ENCODE measurements around the gene ANKMY1. TPM values are rescaled to one million over a fixed set of nuclear protein-coding genes. Genes with fewer than 3 reads are reported as not detected.

Gene ANKMY1
- total and polyA plus RNA-seq, 2 of the 13 experiments (the other 11 are each of a cell fraction or from before 2014, with no cell fraction given) = 11.7 to 18.8 TPM

DNA sequence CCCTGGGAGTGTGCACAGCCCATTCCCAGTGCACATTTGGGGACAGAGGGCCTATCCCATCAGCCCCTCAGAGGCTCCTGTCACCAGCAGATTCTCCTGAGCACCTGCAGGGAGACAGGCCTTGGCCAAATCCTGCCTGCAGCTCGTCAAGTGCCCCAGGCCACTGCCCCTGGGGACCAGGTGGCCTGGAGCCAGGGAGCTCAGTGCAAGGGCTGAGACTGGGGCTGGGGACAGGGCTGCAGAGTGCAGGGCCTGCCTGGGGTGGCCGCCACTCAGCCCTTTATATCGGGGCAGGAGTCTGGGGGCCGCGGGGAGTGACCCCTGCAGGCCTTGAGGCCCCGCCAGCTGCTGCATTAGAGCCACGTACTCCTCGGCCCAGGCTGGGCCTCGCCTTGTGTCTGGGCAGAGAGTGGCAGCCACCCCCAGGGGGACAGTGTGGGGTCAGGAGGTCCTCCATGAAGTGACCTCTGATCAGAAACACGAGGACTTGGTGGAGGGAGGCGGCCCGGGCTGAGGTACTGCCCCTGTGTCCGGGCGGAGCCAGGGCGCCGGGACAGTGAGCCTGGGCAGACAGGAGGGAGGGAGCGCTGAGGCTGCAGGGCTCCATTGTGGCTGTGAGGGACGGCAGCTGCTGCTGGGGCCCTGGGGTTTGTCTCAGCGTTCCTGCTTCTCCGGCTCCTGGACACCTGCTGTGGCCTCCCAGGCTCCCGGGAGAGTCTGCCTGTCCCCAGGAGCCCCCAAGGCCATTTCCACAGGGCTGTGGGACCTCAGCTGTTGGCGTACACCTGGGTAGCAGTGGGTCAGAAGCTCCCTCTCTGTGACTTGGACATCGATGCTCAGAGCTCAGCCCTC, 98.2 kb downstream of the ANKMY1 start:
- DNase-seq (ENCODE audit: low spot score) = no peak
- intact Hi-C loops (cut with micrococcal nuclease; ENCODE audit: unreplicated experiment) = no loop called here
- TF ChIP-seq PTBP1 (IDR thresholded peaks at IDR 0.05; ENCODE audit: low read depth, low read length, poor library complexity, severe bottlenecking) (peak; percentile 54), MATR3 (CRISPR knock-in tag; IDR thresholded peaks at IDR 0.05) (0 out of 2 replicates have a peak, but pooled peaks have one; percentile 19), ZNF724P (CRISPR knock-in tag; IDR thresholded peaks at IDR 0.05; ENCODE audit: borderline replicate concordance) (0 out of 2 replicates have a peak, but pooled peaks have one; percentile 16), ISX (CRISPR knock-in tag; conservative IDR thresholded peaks at IDR 0.05) (no peak), MEIS1 (CRISPR knock-in tag; IDR thresholded peaks at IDR 0.05; ENCODE audit: borderline replicate concordance) (no peak), ZFP90 (CRISPR knock-in tag; IDR thresholded peaks at IDR 0.05; ENCODE audit: borderline replicate concordance) (no peak; the same call in 1 of the 2 replicates), RFX3 (CRISPR knock-in tag; IDR thresholded peaks at IDR 0.05) (no peak), PHF21A (CRISPR knock-in tag; IDR thresholded peaks at IDR 0.05) (peak; percentile 45; the same call in 1 of the 2 replicates), FOXC1 (CRISPR knock-in tag; IDR thresholded peaks at IDR 0.05; ENCODE audit: borderline replicate concordance) (0 out of 2 replicates have a peak, but pooled peaks have one; percentile 46), NR2F1 (CRISPR knock-in tag; IDR thresholded peaks at IDR 0.05) (peak in 1 of 2 experiments; percentile 28; a peak in 1 of 4 replicates), HOXA3 (CRISPR knock-in tag; IDR thresholded peaks at IDR 0.05) (peak; percentile 25; the same call in 1 of the 2 replicates), KDM2A (CRISPR knock-in tag; IDR thresholded peaks at IDR 0.05; ENCODE audit: borderline replicate concordance, low read depth) (peak; percentile 33; the same call in 1 of the 2 replicates), SSRP1 (CRISPR knock-in tag; IDR thresholded peaks at IDR 0.05) (no peak), ZNF775 (CRISPR knock-in tag; IDR thresholded peaks at IDR 0.05; ENCODE audit: borderline replicate concordance) (no peak)
- TF ChIP-seq, protein P1, sequence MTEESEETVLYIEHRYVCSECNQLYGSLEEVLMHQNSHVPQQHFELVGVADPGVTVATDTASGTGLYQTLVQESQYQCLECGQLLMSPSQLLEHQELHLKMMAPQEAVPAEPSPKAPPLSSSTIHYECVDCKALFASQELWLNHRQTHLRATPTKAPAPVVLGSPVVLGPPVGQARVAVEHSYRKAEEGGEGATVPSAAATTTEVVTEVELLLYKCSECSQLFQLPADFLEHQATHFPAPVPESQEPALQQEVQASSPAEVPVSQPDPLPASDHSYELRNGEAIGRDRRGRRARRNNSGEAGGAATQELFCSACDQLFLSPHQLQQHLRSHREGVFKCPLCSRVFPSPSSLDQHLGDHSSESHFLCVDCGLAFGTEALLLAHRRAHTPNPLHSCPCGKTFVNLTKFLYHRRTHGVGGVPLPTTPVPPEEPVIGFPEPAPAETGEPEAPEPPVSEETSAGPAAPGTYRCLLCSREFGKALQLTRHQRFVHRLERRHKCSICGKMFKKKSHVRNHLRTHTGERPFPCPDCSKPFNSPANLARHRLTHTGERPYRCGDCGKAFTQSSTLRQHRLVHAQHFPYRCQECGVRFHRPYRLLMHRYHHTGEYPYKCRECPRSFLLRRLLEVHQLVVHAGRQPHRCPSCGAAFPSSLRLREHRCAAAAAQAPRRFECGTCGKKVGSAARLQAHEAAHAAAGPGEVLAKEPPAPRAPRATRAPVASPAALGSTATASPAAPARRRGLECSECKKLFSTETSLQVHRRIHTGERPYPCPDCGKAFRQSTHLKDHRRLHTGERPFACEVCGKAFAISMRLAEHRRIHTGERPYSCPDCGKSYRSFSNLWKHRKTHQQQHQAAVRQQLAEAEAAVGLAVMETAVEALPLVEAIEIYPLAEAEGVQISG (CRISPR knock-in tag; IDR thresholded peaks at IDR 0.05) = 0 out of 2 replicates have a peak, but pooled peaks have one; percentile 31
- TF ChIP-seq, protein P2, sequence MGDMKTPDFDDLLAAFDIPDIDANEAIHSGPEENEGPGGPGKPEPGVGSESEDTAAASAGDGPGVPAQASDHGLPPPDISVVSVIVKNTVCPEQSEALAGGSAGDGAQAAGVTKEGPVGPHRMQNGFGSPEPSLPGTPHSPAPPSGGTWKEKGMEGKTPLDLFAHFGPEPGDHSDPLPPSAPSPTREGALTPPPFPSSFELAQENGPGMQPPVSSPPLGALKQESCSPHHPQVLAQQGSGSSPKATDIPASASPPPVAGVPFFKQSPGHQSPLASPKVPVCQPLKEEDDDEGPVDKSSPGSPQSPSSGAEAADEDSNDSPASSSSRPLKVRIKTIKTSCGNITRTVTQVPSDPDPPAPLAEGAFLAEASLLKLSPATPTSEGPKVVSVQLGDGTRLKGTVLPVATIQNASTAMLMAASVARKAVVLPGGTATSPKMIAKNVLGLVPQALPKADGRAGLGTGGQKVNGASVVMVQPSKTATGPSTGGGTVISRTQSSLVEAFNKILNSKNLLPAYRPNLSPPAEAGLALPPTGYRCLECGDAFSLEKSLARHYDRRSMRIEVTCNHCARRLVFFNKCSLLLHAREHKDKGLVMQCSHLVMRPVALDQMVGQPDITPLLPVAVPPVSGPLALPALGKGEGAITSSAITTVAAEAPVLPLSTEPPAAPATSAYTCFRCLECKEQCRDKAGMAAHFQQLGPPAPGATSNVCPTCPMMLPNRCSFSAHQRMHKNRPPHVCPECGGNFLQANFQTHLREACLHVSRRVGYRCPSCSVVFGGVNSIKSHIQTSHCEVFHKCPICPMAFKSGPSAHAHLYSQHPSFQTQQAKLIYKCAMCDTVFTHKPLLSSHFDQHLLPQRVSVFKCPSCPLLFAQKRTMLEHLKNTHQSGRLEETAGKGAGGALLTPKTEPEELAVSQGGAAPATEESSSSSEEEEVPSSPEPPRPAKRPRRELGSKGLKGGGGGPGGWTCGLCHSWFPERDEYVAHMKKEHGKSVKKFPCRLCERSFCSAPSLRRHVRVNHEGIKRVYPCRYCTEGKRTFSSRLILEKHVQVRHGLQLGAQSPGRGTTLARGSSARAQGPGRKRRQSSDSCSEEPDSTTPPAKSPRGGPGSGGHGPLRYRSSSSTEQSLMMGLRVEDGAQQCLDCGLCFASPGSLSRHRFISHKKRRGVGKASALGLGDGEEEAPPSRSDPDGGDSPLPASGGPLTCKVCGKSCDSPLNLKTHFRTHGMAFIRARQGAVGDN (CRISPR knock-in tag; IDR thresholded peaks at IDR 0.05) = peak; percentile 60

More for the DNA sequence above, 98.2 kb downstream of the ANKMY1 start:
- H3K36me3 ChIP-seq (replicated peaks in 1 of 2; ENCODE audit: control insufficient read depth in 1 of 2, insufficient read depth in 2 of 2, low read length in 2 of 2) = no peaks in the 10 kb centered on the region
- H3K4me3 ChIP-seq (replicated peaks in 1 of 3; ENCODE audit: insufficient read depth in 1 of 3, low read depth in 2 of 3, low read length in 3 of 3) = peak overlapping the region in 1 of 3 experiments; percentile 26; a peak in 1 of 6 replicates
- no peak overlapping the region for H2AFZ ChIP-seq (ENCODE audit: low read length)
- BruUV-seq (replicated peaks) = no TSS peak
- no peaks in the 10 kb centered on the region for H3K9me3 ChIP-seq (ENCODE audit: low read length)
- H3K79me2 ChIP-seq (ENCODE audit: insufficient read depth, low read length) = no peaks in the 10 kb centered on the region
- H3K4me2 ChIP-seq (ENCODE audit: low read depth, low read length) = peak overlapping the region; percentile 45
- peak; percentile 53 for FAIRE-seq
- no peak overlapping the region for H3K27ac ChIP-seq (ENCODE audit: extremely low read length, insufficient read depth, low read length)
- peaks cover 4% of the 10 kb centered on the region; the same call in 1 of the 2 replicates for H4K20me1 ChIP-seq (ENCODE audit: insufficient read depth, low read length)
- peaks cover 52% of the 10 kb centered on the region for H3K4me1 ChIP-seq (ENCODE audit: insufficient read depth, low read length)
- peaks cover 18 to 33% of the 10 kb centered on the region in 2 experiments for H3K27me3 ChIP-seq (ENCODE audit: control insufficient read depth in 1 of 2, insufficient read depth in 2 of 2, low read length in 2 of 2)
- ChIA-PET POLR2A (interaction anchor here (1.5 kb wide), 1 partner anchor 101 kb away, joined by 3 read pairs; no protein-coding TSS in a partner anchor), CTCF (ENCODE audit: low intra/inter-chr PET ratio, low total read pairs) (no interaction called here)
- in situ Hi-C loops (cut with HindIII; ENCODE audit: extremely low pct_ligation_motif_present, low pct_unique_long_range_greater_than_20kb) = no loop called here
- WGBS (ENCODE audit: low lambda C conversion rate) = 50% methylated on average over 1 of the region's 23 CpGs
- peak overlapping the region; percentile 6; the same call in 1 of the 2 replicates for H3K9ac ChIP-seq (ENCODE audit: insufficient read depth, low read depth, low read length)
- ATAC-seq = peak; percentile 61

Measured in HepG2 (cell line).